Thymus (tissue), 11 donors: ENCODE results near the gene GRK5. TPM values are rescaled to one million over a fixed set of nuclear protein-coding genes. Genes with fewer than 3 reads are reported as not detected.
A peak's percentile ranks its signal among the peaks of the same experiment; 100 is the strongest.

ENCODE experiments used
- DNase-seq, 9 donors: peaks; one replicate each; pipeline ENCODE4 v3.0.0-alpha.2; 2013; ENCODE audit warnings: low spot score in 9 of 9, low read depth in 6 of 9, missing footprints in 1 of 9
- H3K27ac ChIP-seq, 2 donors: one replicate each; pipeline ENCODE4 v1.5.1; 2013; ENCODE audit warnings: control low read depth in 1 of 2, low read depth in 1 of 2, low read length in 1 of 2, mild to moderate bottlenecking in 1 of 2, moderate library complexity in 1 of 2
- H3K27me3 ChIP-seq, 2 donors: one replicate each; pipeline ENCODE4 v1.5.1; 2013; ENCODE audit warnings: low read length in 1 of 2; ENCODE audit not compliant: control insufficient read depth in 2 of 2, insufficient read depth in 1 of 2
- H3K36me3 ChIP-seq, 2 donors: one replicate each; pipeline ENCODE4 v1.5.1; 2013; ENCODE audit warnings: low read length in 1 of 2, mild to moderate bottlenecking in 1 of 2, moderate library complexity in 1 of 2; ENCODE audit not compliant: control insufficient read depth in 2 of 2, insufficient read depth in 2 of 2
- H3K4me1 ChIP-seq, 2 donors: one replicate each; pipeline ENCODE4 v1.5.1; 2013; ENCODE audit warnings: low read length in 2 of 2; ENCODE audit not compliant: control insufficient read depth in 2 of 2, insufficient read depth in 2 of 2
- H3K4me3 ChIP-seq, 2 donors: one replicate each; pipeline ENCODE4 v1.5.1; 2013; ENCODE audit warnings: low read length in 2 of 2, control low read depth in 1 of 2, mild to moderate bottlenecking in 1 of 2
- H3K9me3 ChIP-seq, 2 donors: one replicate each; pipeline ENCODE4 v1.5.1; 2013; ENCODE audit warnings: low read length in 1 of 2, mild to moderate bottlenecking in 1 of 2; ENCODE audit not compliant: control insufficient read depth in 2 of 2, insufficient read depth in 1 of 2
- WGBS: extraction: QIAGEN DNeasy Blood & Tissue Kit; methylation state at CpG from one replicate; pipeline ENCODE4 v1.1.7; 2013; 5-methylcytosine and 5-hydroxymethylcytosine counted together
- polyA plus RNA-seq: library from polyadenylated mRNA; stranded (reverse); fragments of 200-250 nt; gene quantifications from one replicate; pipeline ENCODE4 v1.2.3, GENCODE V29; 2013
- total RNA-seq: library from RNA; stranded (reverse); fragments of 120-200 nt; gene quantifications from one replicate; pipeline ENCODE4 v1.2.4, GENCODE V29; 2013
- donor health status: healthy.

The GRK5 gene
- total and polyA plus RNA-seq, 2 donors = 14.4 to 18.5 TPM

GRCh38 chr10:119494236-119495020 is 287.1 kb downstream of the GRK5 start:
- WGBS = 90% methylated on average over 6 of the region's 6 CpGs
- peak overlapping the region; percentile 56 to 68 for H3K27ac ChIP-seq
- H3K4me3 ChIP-seq = no peak overlapping the region
- H3K4me1 ChIP-seq = peaks cover 28 to 71% of the 10 kb centered on the region in 2 donors
- H3K9me3 ChIP-seq = no peaks in the 10 kb centered on the region
- peaks cover 16 to 19% of the 10 kb centered on the region in 2 donors for H3K36me3 ChIP-seq
- no peaks in the 10 kb centered on the region for H3K27me3 ChIP-seq
- DNase-seq = peak in 1 of 9 donors; percentile 25

DNA sequence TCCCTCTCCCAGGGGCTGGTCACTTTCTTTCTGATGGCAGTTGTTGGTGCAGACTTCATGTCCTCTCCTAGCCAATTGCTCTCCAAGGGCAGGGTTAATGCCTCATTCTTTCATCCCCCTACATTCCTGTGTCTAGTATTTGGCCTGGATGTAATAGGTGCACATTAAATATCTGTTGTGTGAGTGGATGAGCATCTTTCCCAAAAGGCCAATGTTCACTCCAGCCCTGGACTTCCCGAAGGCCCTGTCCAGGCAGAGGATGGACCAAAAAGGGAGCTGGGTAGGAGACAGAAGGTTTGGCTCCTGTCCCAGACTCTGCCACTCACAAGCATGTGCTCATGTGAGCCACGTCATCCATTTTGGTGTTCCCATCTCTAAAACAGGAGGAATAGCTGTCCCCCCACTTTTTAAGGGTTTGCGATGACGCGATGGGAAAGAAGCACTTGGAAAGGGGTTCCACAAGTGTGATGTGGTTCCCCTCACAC is 287.7 kb downstream of the GRK5 start:
- no peaks in the 10 kb centered on the region for H3K9me3 ChIP-seq
- H3K27ac ChIP-seq = peak overlapping the region in 1 of 2 donors; percentile 56
- H3K4me3 ChIP-seq = no peak overlapping the region
- WGBS = over 99% methylated on average over 5 of the region's 5 CpGs
- H3K36me3 ChIP-seq = peaks cover 18 to 26% of the 10 kb centered on the region in 2 donors
- no peaks in the 10 kb centered on the region for H3K27me3 ChIP-seq
- no peak for DNase-seq
- H3K4me1 ChIP-seq = peaks cover 25 to 71% of the 10 kb centered on the region in 2 donors

GRCh38 chr10:119495545-119495944 is 288.2 kb downstream of the GRK5 start:
- H3K4me3 ChIP-seq = no peak overlapping the region
- peaks cover 29 to 71% of the 10 kb centered on the region in 2 donors for H3K4me1 ChIP-seq
- no peaks in the 10 kb centered on the region for H3K9me3 ChIP-seq
- H3K27me3 ChIP-seq = no peaks in the 10 kb centered on the region
- peaks cover 18 to 27% of the 10 kb centered on the region in 2 donors for H3K36me3 ChIP-seq
- 96% methylated on average over 3 of the region's 3 CpGs for WGBS
- no peak overlapping the region for H3K27ac ChIP-seq
- DNase-seq = no peak

DNA sequence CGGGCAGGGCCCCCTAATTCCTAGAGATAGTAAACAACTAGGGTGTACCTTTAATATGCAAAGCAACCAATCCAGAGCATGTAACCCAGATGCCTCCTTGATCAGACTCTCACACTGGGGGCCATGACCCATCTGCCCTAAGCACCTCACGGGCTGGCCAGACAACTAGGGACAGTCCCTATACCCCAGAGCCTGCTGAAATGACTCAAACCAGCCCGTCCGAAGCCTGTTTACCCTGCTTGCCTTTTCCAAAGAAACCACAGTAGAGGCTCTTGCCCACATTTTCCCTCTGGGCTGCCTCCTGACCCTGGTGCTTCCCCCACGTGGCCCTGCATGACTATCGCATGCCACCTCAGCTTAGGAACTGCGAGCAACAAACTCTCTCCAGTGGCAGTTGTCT is 288.9 kb downstream of the GRK5 start:
- 93% methylated on average over 7 of the region's 7 CpGs for WGBS
- no peak for DNase-seq
- Histone ChIP-seq H3K9me3 (no peaks in the 10 kb centered on the region), H3K36me3 (peaks cover 18 to 30% of the 10 kb centered on the region in 2 donors), H3K4me1 (peaks cover 36 to 75% of the 10 kb centered on the region in 2 donors), H3K27me3 (no peaks in the 10 kb centered on the region), H3K4me3 (no peak overlapping the region), H3K27ac (no peak overlapping the region)

GRCh38 chr10:119497243-119497642 is 289.9 kb downstream of the GRK5 start:
- peaks cover 39 to 78% of the 10 kb centered on the region in 2 donors for H3K4me1 ChIP-seq
- 97% methylated on average over 9 of the region's 9 CpGs for WGBS

GRCh38 chr10:119498889-119499676 is 291.7 kb downstream of the GRK5 start:
- Histone ChIP-seq H3K9me3 (peaks cover 0 to under 1% of the 10 kb centered on the region in 2 donors), H3K27ac (peak overlapping the region; percentile 3 to 28), H3K4me1 (peaks cover 51 to 81% of the 10 kb centered on the region in 2 donors), H3K4me3 (no peak overlapping the region), H3K27me3 (no peaks in the 10 kb centered on the region), H3K36me3 (peaks cover 24 to 41% of the 10 kb centered on the region in 2 donors)
- peak in 1 of 9 donors; percentile 35 for DNase-seq
- WGBS = 92% methylated on average over 11 of the region's 11 CpGs

More at GRCh38 chr10:119497243-119497642, 289.9 kb downstream of the GRK5 start:
- no peaks in the 10 kb centered on the region for H3K27me3 ChIP-seq
- DNase-seq = no peak
- peaks cover 18 to 30% of the 10 kb centered on the region in 2 donors for H3K36me3 ChIP-seq
- no peaks in the 10 kb centered on the region for H3K9me3 ChIP-seq
- no peak overlapping the region for H3K27ac ChIP-seq
- no peak overlapping the region for H3K4me3 ChIP-seq

DNA sequence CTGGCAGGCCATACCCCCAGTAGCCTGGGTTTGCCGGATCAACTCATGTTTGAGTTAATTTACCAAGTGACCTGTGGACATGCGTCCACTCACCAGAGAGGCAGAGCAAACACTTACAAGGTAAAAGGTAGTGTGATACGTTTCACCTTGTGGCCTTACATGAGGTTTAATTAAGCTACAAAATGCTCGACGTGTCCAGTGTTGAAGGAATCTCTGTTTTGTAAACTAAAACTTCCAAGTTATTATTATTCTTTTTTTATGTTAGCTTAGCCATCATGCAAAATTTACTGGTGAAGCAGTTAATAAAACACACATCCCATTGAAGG is 292.3 kb downstream of the GRK5 start:
- WGBS = 96% methylated on average over 5 of the region's 5 CpGs
- Histone ChIP-seq H3K27ac (peak overlapping the region in 1 of 2 donors; percentile 18), H3K36me3 (peaks cover 26 to 47% of the 10 kb centered on the region in 2 donors)

DNA sequence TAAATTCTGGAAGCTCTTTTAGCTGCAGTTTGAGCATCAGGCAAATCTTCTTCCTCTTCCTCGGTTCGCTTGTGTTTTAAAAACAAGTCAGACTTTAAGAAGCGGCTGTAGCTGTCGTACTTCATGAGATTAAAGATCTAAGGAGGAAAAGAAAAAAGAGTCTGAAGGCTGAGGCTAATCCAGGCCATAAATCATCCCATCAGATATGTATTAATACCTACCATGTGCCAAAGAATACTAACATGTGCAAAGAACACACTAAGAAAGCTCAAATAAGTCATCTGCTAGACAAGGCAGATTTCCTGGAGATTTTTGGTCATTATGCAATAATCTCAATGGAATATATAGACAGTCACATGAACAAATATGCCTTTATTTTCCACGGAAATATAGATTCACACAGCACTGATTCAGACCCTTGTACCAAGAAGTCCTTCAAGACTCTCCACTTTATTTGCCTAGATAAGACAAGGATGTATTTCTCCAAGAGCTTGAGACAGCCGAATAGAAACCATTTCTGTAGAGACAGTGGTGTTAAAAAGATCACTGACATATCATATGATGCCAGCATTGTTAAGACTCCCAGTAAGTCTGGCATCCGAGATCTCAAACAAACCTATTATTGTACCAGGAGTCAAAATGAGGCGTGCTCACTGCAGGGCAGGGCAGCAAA is 292.9 kb downstream of the GRK5 start:
- Histone ChIP-seq H3K27ac (peak overlapping the region; percentile 88 to 91), H3K4me1 (peaks cover 58 to 89% of the 10 kb centered on the region in 2 donors), H3K4me3 (no peak overlapping the region), H3K27me3 (no peaks in the 10 kb centered on the region), H3K9me3 (peaks cover 0 to 3% of the 10 kb centered on the region in 2 donors), H3K36me3 (peaks cover 29 to 52% of the 10 kb centered on the region in 2 donors)
- DNase-seq = peak in 1 of 9 donors; percentile 33
- 83% methylated on average over 8 of the region's 8 CpGs for WGBS

More for the DNA sequence above, 292.3 kb downstream of the GRK5 start:
- Histone ChIP-seq H3K4me3 (no peak overlapping the region), H3K27me3 (no peaks in the 10 kb centered on the region), H3K4me1 (peaks cover 51 to 83% of the 10 kb centered on the region in 2 donors), H3K9me3 (peaks cover 0 to 3% of the 10 kb centered on the region in 2 donors)
- no peak for DNase-seq
